HTERT RPE-1 (cell line): Measurements from ENCODE around the gene METTL2A.
"Not testable (repeated sequence)": the region's sequence is repeated elsewhere in the genome, so short reads cannot be mapped to it uniquely, and the experiment has no call there.

Experiments used
- in situ Hi-C: fragments of 300-500 bp; cut with MboI; formaldehyde crosslinking; loops from 4 replicates; pipeline ENCODE4 v1.14.3; 2020; ENCODE audit warnings: low sequenced_read_pairs

The METTL2A gene, protein sequence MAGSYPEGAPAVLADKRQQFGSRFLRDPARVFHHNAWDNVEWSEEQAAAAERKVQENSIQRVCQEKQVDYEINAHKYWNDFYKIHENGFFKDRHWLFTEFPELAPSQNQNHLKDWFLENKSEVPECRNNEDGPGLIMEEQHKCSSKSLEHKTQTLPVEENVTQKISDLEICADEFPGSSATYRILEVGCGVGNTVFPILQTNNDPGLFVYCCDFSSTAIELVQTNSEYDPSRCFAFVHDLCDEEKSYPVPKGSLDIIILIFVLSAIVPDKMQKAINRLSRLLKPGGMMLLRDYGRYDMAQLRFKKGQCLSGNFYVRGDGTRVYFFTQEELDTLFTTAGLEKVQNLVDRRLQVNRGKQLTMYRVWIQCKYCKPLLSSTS

DNA sequence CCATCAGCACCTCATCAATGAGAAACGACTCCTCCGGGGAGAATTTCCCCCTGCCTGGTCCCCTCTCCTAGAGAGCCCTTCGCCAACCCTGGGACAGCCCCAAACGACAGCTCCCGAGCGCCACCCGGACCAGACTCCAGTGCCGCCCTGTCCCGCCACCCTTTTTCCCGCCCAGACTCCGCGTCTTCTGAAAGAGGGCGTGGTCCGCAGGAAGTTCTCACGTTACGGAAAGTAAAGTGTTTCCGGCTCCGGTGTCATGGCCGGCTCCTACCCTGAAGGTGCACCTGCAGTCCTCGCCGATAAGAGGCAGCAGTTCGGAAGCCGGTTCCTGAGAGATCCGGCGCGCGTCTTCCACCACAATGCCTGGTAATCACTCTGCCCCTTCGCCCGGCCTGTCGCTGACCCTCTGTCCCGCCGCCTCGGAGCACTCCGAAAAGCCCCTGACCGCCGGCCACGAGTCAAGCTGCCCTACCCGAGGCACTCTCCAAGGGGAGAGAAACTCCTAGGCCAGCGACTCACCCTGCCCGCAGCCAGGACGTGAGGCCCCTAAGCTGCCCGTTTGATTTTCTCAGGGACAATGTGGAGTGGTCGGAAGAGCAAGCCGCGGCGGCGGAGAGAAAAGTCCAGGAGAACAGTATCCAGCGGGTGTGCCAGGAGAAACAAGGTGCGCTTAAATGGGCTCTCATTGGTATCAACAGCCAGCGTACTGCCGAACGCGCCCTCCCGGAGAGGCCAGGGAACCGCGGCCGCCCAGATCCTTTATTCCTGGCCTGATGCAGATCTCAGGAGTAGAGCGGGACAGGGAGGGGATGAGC, at the start of gene METTL2A:
METTL2A (plus strand) TSS at position 251 of the 815 bp plus-strand sequence; CDS start at position 257, 6 bp downstream.
- in situ Hi-C loops, result not testable (repeated sequence)

DNA sequence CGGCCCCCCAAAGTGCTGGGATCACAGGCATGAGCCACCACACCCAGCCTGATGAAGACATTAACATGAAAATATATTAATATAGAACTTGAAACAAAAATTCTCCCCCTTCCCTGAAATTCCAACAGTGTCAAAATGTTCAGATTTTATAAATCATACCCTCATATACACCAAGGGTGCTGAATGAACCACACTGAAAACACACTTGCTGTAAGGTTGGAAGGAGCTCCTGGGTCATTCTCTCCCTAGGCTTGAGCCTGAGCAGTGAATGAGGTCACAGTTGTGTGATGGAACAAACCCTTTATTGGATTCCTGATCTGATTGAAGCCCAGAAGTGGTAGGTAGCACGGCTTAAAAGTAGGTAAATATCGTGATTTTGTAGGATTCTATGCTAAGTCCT, 43.4 kb upstream of the METTL2A start, which contains the start of gene EFCAB3:
EFCAB3 (plus strand) TSS at position 301 of the 400 bp plus-strand sequence. CDS start 2,427 bp downstream, outside the sequence.
- in situ Hi-C loops, result no loop called here

DNA sequence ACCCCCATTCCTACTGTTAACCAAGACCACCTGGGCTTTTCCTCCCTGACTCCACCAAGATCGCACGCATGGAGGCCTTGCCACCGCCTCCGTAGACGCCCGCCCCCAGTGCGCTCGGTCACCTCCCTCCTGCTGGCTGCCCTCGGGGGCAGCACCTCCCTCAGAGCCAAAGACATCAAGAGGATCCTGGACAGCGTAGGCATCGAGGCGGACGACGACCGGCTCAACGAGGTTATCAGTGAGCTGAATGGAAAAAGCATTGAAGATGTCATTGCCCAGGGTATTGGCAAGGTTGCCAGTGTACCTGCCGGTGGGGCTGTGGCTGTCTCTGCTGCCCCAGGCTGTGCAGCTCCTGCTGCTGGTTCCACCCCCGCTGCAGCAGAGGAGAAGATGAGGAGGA, 42.1 kb upstream of the METTL2A start:
- in situ Hi-C loops, result no loop called here

DNA sequence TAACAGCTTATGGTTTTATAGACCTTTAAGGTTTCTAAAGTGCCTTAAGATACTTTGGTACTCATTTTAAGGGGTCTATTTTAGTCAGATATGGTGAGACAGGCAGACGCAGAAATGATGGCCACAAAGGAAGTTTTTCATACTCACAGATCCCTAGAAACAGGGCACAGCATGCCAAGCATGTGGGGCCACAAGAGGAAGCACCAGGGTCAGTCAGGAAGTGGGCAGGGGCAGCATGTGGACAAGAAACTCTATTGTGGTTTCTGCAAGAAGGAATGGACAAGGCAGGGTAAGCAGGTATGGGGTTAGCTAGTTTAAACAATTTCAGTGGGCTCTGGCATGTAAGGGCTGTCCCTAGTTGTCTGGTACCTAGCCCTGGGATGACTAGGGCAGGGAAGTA, 34.8 kb upstream of the METTL2A start:
- in situ Hi-C loops, result no loop called here

DNA sequence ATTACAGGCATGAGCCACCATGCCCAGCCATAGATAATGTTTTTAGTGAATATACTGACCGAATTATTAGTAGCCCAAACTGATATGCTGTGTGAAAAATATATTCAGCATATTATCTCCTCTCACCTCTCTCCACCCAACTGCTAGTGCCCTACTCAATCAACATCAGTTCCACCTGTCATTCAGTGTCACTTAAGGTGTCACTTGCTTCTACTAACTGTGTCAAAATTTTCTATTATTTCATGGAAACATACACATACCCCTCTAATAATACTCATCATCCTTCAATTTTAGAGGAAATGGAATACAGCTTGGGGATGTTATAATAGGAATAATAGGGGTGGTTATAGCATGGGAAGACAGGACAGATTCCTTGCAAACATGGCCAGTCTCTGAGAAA, 30.8 kb upstream of the METTL2A start:
- in situ Hi-C loops, result no loop called here

DNA sequence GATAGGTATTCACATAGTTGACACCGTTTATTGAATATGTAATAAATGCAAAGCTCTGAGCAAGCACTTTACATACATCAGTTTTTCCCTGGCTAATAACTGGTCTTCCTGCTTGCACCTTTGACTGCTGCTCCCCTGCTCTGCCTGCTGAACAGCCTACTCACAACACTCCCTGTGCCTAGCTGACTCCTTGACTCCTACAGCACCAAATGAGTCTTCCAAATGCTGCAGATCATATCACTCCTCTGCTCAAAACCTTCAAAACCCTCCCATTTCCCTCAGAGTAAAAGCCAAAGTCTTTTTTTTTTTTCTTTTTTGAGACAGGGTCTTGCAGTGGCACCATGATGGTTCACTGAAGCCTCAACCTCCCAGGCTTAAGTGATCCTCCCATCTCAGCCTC, 24.8 kb upstream of the METTL2A start:
- in situ Hi-C loops, result no loop called here

DNA sequence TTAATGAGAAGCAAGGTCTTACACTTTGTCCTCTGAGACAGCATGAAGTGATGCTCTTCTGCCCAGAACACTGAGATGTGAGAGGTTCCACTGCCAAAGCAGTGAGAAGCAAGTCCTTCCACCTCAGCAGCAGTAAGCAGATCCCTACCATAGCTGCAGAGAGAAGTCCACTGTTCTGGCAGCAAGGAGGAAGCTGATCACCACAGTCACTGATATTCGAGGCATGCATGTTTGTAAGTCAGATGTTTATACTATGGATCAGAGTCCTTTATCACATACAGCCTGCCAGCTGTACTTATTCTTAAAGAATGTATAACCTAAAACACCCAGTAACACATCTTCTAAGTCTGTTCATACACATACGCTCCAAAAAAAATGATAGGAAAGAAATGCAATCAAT, 18.2 kb upstream of the METTL2A start:
- in situ Hi-C loops, result no loop called here

DNA sequence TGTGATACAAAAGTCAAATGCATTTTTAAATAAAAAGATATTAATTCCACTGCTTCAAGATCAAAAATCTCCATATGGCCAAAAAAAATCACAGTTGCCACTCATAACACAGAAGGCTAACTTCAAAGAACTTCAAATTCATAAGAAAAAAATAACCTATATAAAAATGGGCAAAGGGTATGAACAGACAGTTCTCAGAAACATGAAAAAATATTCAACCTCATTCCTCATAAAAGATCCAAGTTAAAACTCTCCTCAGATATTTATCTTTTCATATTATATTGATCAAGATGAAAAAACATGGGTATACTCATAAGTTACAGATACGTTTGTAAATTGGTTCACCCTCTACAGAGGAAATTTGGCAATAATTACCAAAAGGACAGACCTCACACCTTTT, 10.6 kb upstream of the METTL2A start:
- in situ Hi-C loops, result not testable (repeated sequence)

DNA sequence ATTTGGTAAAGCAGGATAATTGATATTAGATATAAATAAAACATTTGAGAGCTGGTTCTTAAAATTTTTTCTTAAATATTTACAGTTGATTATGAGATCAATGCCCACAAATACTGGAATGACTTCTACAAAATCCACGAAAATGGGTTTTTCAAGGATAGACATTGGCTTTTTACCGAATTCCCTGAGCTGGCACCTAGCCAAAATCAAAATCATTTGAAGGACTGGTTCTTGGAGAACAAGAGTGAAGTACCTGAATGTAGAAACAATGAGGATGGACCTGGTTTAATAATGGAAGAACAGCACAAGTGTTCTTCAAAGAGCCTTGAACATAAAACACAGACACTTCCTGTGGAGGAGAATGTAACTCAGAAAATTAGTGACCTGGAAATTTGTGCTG, 2.5 kb downstream of the METTL2A start:
- in situ Hi-C loops, result not testable (repeated sequence)

DNA sequence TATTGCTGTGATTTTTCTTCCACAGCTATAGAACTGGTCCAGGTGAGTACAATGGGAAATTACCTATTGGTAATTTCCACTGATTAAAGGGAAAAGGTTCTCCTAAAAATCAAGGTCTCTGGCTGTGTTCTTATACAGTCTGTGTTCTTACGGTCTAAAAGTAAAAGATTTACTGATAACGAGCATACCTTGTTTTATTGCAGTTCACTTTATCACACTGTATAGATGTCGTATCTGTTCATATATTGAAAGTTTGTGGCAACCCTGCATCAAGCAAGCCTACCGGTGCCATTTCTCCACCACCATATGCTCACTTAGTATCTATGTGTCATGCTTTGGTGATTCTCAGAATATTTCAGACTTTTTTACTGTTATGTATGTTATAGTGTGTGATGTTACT, 11.6 kb downstream of the METTL2A start:
- in situ Hi-C loops, result not testable (repeated sequence)

DNA sequence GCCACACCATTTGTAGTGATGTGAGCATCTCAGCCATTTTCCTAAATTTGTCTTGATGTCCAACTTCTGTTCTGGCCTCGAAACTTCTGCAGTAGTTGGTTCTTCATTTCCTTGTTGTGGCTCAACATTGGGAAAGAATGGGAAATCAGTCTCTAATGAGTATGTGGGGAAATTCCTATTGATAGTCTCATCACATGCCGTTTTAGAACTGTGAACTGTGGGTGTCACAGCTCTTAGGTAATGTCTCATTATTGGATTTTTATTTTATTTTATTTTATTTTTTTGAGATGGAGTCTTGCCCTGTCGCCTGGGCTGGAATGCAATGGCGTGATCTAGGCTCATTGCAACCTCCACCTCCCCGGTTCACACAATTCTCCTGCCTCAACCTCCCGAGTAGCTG, 17.5 kb downstream of the METTL2A start:
- in situ Hi-C loops, result not testable (repeated sequence)

DNA sequence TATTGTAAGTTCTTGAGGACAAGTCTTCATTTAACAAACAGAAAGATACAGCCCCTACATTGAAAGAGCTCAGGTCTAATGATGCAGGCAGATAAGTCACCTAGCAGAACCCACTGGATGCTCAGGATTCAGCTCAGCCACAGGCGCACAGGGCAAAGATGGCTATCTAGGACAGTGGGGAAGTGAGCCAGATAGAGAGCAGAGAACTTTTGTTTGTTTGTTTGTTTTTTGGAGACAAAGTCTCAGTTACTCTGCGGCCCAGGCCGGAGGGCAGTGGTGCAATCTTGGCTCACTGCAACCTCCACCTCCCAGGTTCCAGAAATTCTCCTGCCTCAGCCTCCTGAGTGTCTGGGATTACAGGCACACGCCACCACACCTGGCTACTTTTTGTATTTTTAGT, 20.4 kb downstream of the METTL2A start:
- in situ Hi-C loops, result no loop called here

DNA sequence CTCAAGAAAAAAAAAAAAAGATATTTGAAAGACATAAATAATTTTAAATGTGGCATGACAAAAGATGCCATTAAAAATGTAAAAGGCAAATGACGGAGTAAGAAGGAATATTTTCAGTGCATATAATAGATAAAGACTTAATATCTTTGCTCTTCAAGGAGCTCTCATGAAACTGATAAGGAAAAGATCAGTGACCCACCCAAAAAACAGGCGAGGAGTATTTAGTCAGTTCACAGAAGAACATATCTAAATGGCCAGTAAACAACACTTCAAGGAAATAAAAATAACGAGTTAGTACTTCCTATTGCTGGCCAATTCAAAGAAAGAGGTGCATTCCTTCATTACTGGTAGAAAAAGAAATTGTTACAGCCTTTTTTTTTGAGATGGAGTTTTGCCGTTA, 22.1 kb downstream of the METTL2A start:
- in situ Hi-C loops, result not testable (repeated sequence)

DNA sequence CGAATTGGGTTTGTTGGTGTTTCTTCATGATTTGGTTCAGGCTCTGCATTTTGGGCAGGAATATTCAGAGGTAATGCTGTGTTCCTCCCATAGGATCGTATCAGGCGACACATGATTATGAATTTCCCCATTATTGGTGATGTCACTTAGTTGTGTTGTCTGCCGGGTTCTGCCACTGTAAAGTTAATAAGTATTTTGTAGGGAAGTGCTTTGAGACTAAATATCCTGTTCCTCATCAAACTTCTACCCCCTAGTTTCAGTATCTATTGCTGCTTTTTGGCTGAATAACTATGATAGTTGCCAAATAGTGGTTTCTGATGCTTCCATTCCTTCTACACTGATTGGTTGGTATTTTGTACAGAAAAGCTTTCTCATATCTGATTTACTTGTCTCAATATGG, 28.5 kb downstream of the METTL2A start:
- in situ Hi-C loops, result not testable (repeated sequence)

DNA sequence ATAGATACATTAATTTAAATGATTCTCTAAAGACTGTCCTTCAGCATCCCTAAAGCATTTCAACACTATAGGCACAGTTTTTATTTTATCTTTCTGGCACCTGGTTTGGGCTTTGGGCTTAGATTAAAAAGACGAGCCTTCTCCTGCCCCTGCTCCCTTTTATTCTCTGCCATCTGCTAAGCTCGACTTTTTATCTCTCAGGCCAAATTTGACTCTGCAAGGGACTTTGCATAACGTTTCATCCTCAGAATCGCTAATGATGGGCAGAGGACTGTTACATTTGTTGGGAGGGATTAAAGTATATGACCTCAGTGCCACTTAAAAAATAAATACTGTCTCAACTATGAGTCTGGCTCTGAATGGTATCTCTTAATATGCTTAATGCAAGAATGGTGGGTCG, 29.3 kb downstream of the METTL2A start:
- in situ Hi-C loops, result not testable (repeated sequence)

DNA sequence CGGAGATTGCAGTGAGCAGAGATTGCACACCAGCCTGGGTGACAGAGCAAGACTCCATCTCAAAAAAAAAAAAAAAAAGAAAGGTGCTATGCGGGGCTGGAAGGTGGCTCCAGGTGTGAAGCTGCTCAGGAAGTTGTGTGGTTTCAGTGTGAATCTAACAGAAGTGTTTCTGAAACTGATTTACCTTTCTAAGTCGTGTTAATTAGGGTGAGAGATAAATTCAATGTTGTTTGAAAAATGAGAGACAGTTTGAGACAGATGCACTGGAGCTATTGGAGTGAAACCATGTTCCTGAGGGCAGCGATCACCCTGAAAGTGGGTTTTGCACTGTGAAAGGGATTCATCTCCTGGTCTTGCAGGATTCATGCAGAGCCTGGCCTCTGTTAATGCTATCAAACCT, 30.0 kb downstream of the METTL2A start:
- in situ Hi-C loops, result not testable (repeated sequence)

DNA sequence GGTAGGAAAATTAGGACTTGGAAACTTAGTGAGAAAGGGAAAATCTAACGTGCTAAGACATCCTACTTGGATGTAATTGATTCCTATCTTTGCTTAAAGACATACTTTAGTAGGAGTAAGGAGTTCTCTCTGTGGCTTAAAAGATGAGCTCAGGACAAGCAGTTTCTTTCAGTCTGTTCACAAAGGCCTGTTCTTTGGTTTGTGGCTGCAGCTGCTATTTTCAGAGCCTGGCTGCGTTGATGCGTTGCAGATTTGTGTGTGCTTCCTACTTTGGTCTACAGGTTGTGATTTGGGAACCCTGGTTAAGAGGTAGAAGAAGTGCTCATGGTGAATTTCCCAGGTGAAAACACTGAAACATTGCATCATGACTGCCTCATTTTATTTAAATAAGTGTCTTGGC, 30.4 kb downstream of the METTL2A start:
- in situ Hi-C loops, result not testable (repeated sequence)

DNA sequence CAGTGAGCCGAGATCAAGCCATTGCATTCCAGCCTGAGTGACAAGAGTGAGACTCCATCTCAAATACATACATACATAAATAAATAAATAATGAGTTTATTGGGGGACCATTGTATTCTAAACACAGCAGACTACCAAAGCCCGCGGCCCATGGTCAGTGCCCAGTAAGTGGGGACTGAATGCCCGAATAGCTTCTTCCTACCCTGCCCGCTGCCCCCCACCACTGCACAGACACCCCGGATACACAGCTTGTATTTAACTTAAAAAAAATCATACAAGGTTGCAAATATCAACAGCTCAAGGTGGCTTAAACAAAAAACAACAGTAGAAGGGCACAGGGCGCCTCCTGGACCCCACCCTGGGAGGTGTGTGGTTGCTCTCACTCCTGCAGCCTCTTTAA, 32.3 kb downstream of the METTL2A start:
- in situ Hi-C loops, result no loop called here

DNA sequence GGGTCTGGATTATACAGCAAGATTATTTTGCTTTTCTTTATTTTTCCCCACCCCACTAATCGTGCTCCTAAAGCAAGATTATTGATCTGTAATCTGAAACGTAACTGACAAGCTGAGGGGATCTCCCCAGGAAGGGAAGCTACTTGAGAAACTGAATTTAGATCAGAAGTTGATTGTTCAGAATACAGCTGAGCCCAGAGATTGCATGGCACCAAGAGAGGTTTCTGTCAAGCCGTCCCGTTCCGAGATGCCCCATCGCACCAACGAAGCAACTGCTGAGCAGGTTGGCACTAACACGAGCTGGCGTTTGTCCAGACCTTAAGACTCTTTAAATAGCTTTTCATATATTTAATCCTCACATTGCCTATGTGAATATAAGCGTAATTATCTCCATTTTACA, 34.8 kb downstream of the METTL2A start:
- in situ Hi-C loops, result not testable (repeated sequence)

DNA sequence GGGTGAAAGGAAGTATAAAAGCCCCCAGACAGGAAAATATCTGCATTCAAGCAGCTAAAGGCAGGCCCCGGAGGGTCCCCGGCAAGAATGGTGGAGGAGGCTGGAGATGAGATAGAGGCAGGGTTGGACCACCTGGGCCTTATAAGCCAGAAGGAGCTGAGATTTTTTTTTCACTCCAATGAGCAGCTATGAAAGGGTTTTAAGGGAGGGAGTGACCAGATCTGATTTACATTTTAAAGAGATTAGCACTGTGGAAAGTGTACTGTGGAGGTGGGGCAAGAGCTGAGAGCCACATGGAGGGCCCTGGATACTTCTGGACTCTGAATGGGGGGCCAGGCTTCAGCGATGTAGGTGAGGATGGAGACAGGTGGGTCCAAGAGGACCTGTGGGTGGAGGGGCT, 40.7 kb downstream of the METTL2A start:
- in situ Hi-C loops, result not testable (repeated sequence)

DNA sequence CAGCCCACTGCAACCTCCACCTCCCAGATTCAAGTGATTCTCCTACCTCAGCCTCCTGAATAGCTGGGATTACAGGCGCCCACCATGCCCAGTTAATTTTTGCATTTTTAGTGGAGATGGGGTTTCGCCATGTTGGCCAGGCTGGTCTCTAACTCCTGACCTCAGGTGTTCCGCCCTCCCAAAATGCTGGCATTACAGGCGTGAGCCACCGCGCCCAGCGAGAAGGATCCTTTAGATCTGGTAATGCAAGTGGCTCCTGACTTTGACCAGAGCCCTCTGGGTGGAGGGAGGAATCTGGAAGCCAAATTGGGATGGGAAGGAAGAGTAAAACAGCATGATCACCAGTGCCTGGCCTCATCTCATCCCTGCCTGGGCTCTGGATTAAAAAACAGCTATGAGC, 41.6 kb downstream of the METTL2A start:
- in situ Hi-C loops, result not testable (repeated sequence)
